ENCODE data around the gene AGR2.

AGR2 gene

GRCh38 chr7:16841681-16842080 lies 36.9 kb upstream of the AGR2 start:
- Histone ChIP-seq H2BK12ac (ENCODE audit: low read length) (no peak overlapping the region), H3K79me1 (ENCODE audit: low read depth, low read length) (no peaks in the 10 kb centered on the region), H2AK5ac (ENCODE audit: low read depth, low read length) (no peak overlapping the region), H3K4ac (ENCODE audit: low read length) (no peak overlapping the region), H3K9ac (ENCODE audit: low read depth, low read length, poor library complexity) (no peak overlapping the region), H3K4me1 (ENCODE audit: control insufficient read depth in 2 of 2, insufficient read depth in 1 of 2, low read depth in 1 of 2, low read length in 2 of 2) (peaks cover 0 to 3% of the 10 kb centered on the region in 2 donors), H2BK120ac (ENCODE audit: low read depth, low read length) (no peak overlapping the region), H2BK5ac (ENCODE audit: low read length) (no peak overlapping the region), H3K23ac (ENCODE audit: low read depth, low read length, poor library complexity) (no peak overlapping the region), H2BK15ac (ENCODE audit: low read length) (no peak overlapping the region), H3K9me3 (replicated peaks in 1 of 2; ENCODE audit: control insufficient read depth in 2 of 2, insufficient read depth in 1 of 2, low read depth in 1 of 2, low read length in 2 of 2) (no peaks in the 10 kb centered on the region), H4K8ac (ENCODE audit: low read depth, low read length) (peak overlapping the region; percentile 75), H3K4me3 (ENCODE audit: low read length in 2 of 2) (no peak overlapping the region), H3K27ac (replicated peaks; ENCODE audit: low read length) (no peak overlapping the region), H3K36me3 (replicated peaks in 1 of 2; ENCODE audit: control insufficient read depth in 2 of 2, insufficient read depth in 2 of 2, low read length in 2 of 2) (no peaks in the 10 kb centered on the region), H3K14ac (ENCODE audit: low read length) (no peak overlapping the region), H3K18ac (ENCODE audit: low read length) (peak overlapping the region; percentile 46), H4K91ac (ENCODE audit: low read depth, low read length, poor library complexity) (no peak overlapping the region), H2AFZ (ENCODE audit: low read length) (no peak overlapping the region), H3K27me3 (ENCODE audit: control insufficient read depth in 3 of 3, insufficient read depth in 3 of 3, low read depth in 1 of 3, low read length in 3 of 3) (no peaks in the 10 kb centered on the region), H3K4me2 (ENCODE audit: insufficient read depth, low read length, poor library complexity, severe bottlenecking) (no peak overlapping the region)
- no peak for DNase-seq (ENCODE audit: low spot score)
- no CpG with 5 or more reads among the region's 4 CpGs for WGBS, 2 donors (ENCODE audit: extremely low coverage in 2 of 2, insufficient read length in 2 of 2, insufficient replicate concordance in 1 of 2)

- WGBS, 2 donors (ENCODE audit: extremely low coverage in 2 of 2, insufficient read length in 2 of 2, insufficient replicate concordance in 1 of 2) = no CpG with 5 or more reads among the region's 6 CpGs
- no peak overlapping the region for H2BK120ac ChIP-seq (ENCODE audit: low read depth, low read length)
- no peak overlapping the region for H3K18ac ChIP-seq (ENCODE audit: low read length)
- no peaks in the 10 kb centered on the region for H3K36me3 ChIP-seq (replicated peaks in 1 of 2; ENCODE audit: control insufficient read depth in 2 of 2, insufficient read depth in 2 of 2, low read length in 2 of 2)
- H2AFZ ChIP-seq (ENCODE audit: low read length) = no peak overlapping the region
- H3K4me3 ChIP-seq (ENCODE audit: low read length in 2 of 2) = no peak overlapping the region
- DNase-seq (ENCODE audit: low spot score) = no peak
- H2AK5ac ChIP-seq (ENCODE audit: low read depth, low read length) = no peak overlapping the region
- no peaks in the 10 kb centered on the region for H3K79me1 ChIP-seq (ENCODE audit: low read depth, low read length)
- H3K9ac ChIP-seq (ENCODE audit: low read depth, low read length, poor library complexity) = no peak overlapping the region
- H3K27ac ChIP-seq (replicated peaks; ENCODE audit: low read length) = no peak overlapping the region
- H3K4me1 ChIP-seq (ENCODE audit: control insufficient read depth in 2 of 2, insufficient read depth in 1 of 2, low read depth in 1 of 2, low read length in 2 of 2) = peaks cover 0 to 3% of the 10 kb centered on the region in 2 donors
- no peak overlapping the region for H2BK12ac ChIP-seq (ENCODE audit: low read length)
- H2BK15ac ChIP-seq (ENCODE audit: low read length) = no peak overlapping the region
- H4K91ac ChIP-seq (ENCODE audit: low read depth, low read length, poor library complexity) = no peak overlapping the region
- no peak overlapping the region for H3K14ac ChIP-seq (ENCODE audit: low read length)
- no peaks in the 10 kb centered on the region for H3K9me3 ChIP-seq (replicated peaks in 1 of 2; ENCODE audit: control insufficient read depth in 2 of 2, insufficient read depth in 1 of 2, low read depth in 1 of 2, low read length in 2 of 2)
- no peak overlapping the region for H3K23ac ChIP-seq (ENCODE audit: low read depth, low read length, poor library complexity)
- no peak overlapping the region for H4K8ac ChIP-seq (ENCODE audit: low read depth, low read length)
- no peak overlapping the region for H2BK5ac ChIP-seq (ENCODE audit: low read length)
- no peaks in the 10 kb centered on the region for H3K27me3 ChIP-seq (ENCODE audit: control insufficient read depth in 3 of 3, insufficient read depth in 3 of 3, low read depth in 1 of 3, low read length in 3 of 3)
- no peak overlapping the region for H3K4ac ChIP-seq (ENCODE audit: low read length)
- H3K4me2 ChIP-seq (ENCODE audit: insufficient read depth, low read length, poor library complexity, severe bottlenecking) = no peak overlapping the region
Measured at GRCh38 chr7:16840094-16840493, 35.3 kb upstream of the AGR2 start.

GRCh38 chr7:16839646-16840045 lies 34.8 kb upstream of the AGR2 start:
- no peak for DNase-seq (ENCODE audit: low spot score)
- Histone ChIP-seq H4K8ac (ENCODE audit: low read depth, low read length) (no peak overlapping the region), H3K23ac (ENCODE audit: low read depth, low read length, poor library complexity) (no peak overlapping the region), H2BK15ac (ENCODE audit: low read length) (no peak overlapping the region), H2BK5ac (ENCODE audit: low read length) (no peak overlapping the region), H3K4me3 (ENCODE audit: low read length in 2 of 2) (no peak overlapping the region), H3K14ac (ENCODE audit: low read length) (no peak overlapping the region), H3K36me3 (replicated peaks in 1 of 2; ENCODE audit: control insufficient read depth in 2 of 2, insufficient read depth in 2 of 2, low read length in 2 of 2) (no peaks in the 10 kb centered on the region), H2BK12ac (ENCODE audit: low read length) (no peak overlapping the region), H2BK120ac (ENCODE audit: low read depth, low read length) (no peak overlapping the region), H4K91ac (ENCODE audit: low read depth, low read length, poor library complexity) (no peak overlapping the region), H3K9me3 (replicated peaks in 1 of 2; ENCODE audit: control insufficient read depth in 2 of 2, insufficient read depth in 1 of 2, low read depth in 1 of 2, low read length in 2 of 2) (no peaks in the 10 kb centered on the region), H3K4me2 (ENCODE audit: insufficient read depth, low read length, poor library complexity, severe bottlenecking) (no peak overlapping the region), H2AK5ac (ENCODE audit: low read depth, low read length) (no peak overlapping the region), H3K27me3 (ENCODE audit: control insufficient read depth in 3 of 3, insufficient read depth in 3 of 3, low read depth in 1 of 3, low read length in 3 of 3) (no peaks in the 10 kb centered on the region), H3K4ac (ENCODE audit: low read length) (no peak overlapping the region), H3K27ac (replicated peaks; ENCODE audit: low read length) (no peak overlapping the region), H3K4me1 (ENCODE audit: control insufficient read depth in 2 of 2, insufficient read depth in 1 of 2, low read depth in 1 of 2, low read length in 2 of 2) (peaks cover 0 to 3% of the 10 kb centered on the region in 2 donors), H3K18ac (ENCODE audit: low read length) (no peak overlapping the region), H3K79me1 (ENCODE audit: low read depth, low read length) (no peaks in the 10 kb centered on the region), H2AFZ (ENCODE audit: low read length) (no peak overlapping the region), H3K9ac (ENCODE audit: low read depth, low read length, poor library complexity) (no peak overlapping the region)
- no CpG with 5 or more reads among the region's 2 CpGs for WGBS, 2 donors (ENCODE audit: extremely low coverage in 2 of 2, insufficient read length in 2 of 2, insufficient replicate concordance in 1 of 2)

- no peak overlapping the region for H3K18ac ChIP-seq (ENCODE audit: low read length)
- H3K9ac ChIP-seq (ENCODE audit: low read depth, low read length, poor library complexity) = no peak overlapping the region
- H2BK120ac ChIP-seq (ENCODE audit: low read depth, low read length) = no peak overlapping the region
- no peak overlapping the region for H3K27ac ChIP-seq (replicated peaks; ENCODE audit: low read length)
- no peak overlapping the region for H2BK15ac ChIP-seq (ENCODE audit: low read length)
- H2BK5ac ChIP-seq (ENCODE audit: low read length) = no peak overlapping the region
- H2BK12ac ChIP-seq (ENCODE audit: low read length) = no peak overlapping the region
- peaks cover 0 to 3% of the 10 kb centered on the region in 2 donors for H3K4me1 ChIP-seq (ENCODE audit: control insufficient read depth in 2 of 2, insufficient read depth in 1 of 2, low read depth in 1 of 2, low read length in 2 of 2)
- H3K27me3 ChIP-seq (ENCODE audit: control insufficient read depth in 3 of 3, insufficient read depth in 3 of 3, low read depth in 1 of 3, low read length in 3 of 3) = no peaks in the 10 kb centered on the region
- no peak overlapping the region for H3K4me2 ChIP-seq (ENCODE audit: insufficient read depth, low read length, poor library complexity, severe bottlenecking)
- H2AFZ ChIP-seq (ENCODE audit: low read length) = no peak overlapping the region
- no peak overlapping the region for H3K14ac ChIP-seq (ENCODE audit: low read length)
- H3K4me3 ChIP-seq (ENCODE audit: low read length in 2 of 2) = no peak overlapping the region
- no peaks in the 10 kb centered on the region for H3K9me3 ChIP-seq (replicated peaks in 1 of 2; ENCODE audit: control insufficient read depth in 2 of 2, insufficient read depth in 1 of 2, low read depth in 1 of 2, low read length in 2 of 2)
- no peaks in the 10 kb centered on the region for H3K36me3 ChIP-seq (replicated peaks in 1 of 2; ENCODE audit: control insufficient read depth in 2 of 2, insufficient read depth in 2 of 2, low read length in 2 of 2)
- H4K8ac ChIP-seq (ENCODE audit: low read depth, low read length) = no peak overlapping the region
- no CpG with 5 or more reads among the region's 1 CpG for WGBS, 2 donors (ENCODE audit: extremely low coverage in 2 of 2, insufficient read length in 2 of 2, insufficient replicate concordance in 1 of 2)
- H2AK5ac ChIP-seq (ENCODE audit: low read depth, low read length) = no peak overlapping the region
- H3K4ac ChIP-seq (ENCODE audit: low read length) = no peak overlapping the region
- H3K79me1 ChIP-seq (ENCODE audit: low read depth, low read length) = no peaks in the 10 kb centered on the region
- no peak for DNase-seq (ENCODE audit: low spot score)
- H4K91ac ChIP-seq (ENCODE audit: low read depth, low read length, poor library complexity) = no peak overlapping the region
- no peak overlapping the region for H3K23ac ChIP-seq (ENCODE audit: low read depth, low read length, poor library complexity)
Measured at GRCh38 chr7:16838891-16839290, 34.1 kb upstream of the AGR2 start.

All from neuronal stem cell (in vitro differentiated cells).